Breast epithelium (tissue), 4 donors: Measurements from ENCODE around the gene TP63. TPM values are rescaled to one million over a fixed set of nuclear protein-coding genes. Genes with fewer than 3 reads are reported as not detected.
A peak's percentile ranks its signal among the peaks of the same experiment; 100 is the strongest.

Source experiments
- DNase-seq, 2 donors: peaks; one replicate each; pipeline ENCODE4 v3.0.0-alpha.2; 2019; ENCODE audit warnings: low spot score in 2 of 2
- H3K27ac ChIP-seq, 2 donors: fragments of 200-600 bp; sonication (generic) in 1 of 2; one replicate each; pipeline ENCODE4 v1.5.1; 2016 to 2019; ENCODE audit warnings: mild to moderate bottlenecking in 1 of 2
- H3K27me3 ChIP-seq, 2 donors: fragments of 200-600 bp; sonication (generic) in 1 of 2; one replicate each; pipeline versions ENCODE4 v1.5.1 to v1.6.0; 2017 to 2019; ENCODE audit warnings: control low read depth in 1 of 2, mild to moderate bottlenecking in 1 of 2
- H3K36me3 ChIP-seq: fragments of 200-600 bp; one replicate; pipeline ENCODE4 v1.5.1; 2019
- H3K4me1 ChIP-seq, 2 donors: fragments of 200-600 bp; sonication (generic); one replicate each; pipeline ENCODE4 v1.5.1; 2016 to 2019; ENCODE audit warnings: control low read depth in 1 of 2
- H3K4me3 ChIP-seq, 3 donors: fragments of 200-600 bp; sonication (generic); 1 replicate in 2 of 3; 2 replicates in 1 of 3; pipeline ENCODE4 v1.5.1; 2016 to 2019; ENCODE audit warnings: mild to moderate bottlenecking in 3 of 3, moderate library complexity in 2 of 3
- H3K9me3 ChIP-seq, 2 donors: fragments of 200-600 bp; sonication (generic) in 1 of 2; one replicate each; pipeline ENCODE4 v1.5.1; 2016 to 2019; ENCODE audit warnings: control low read depth in 1 of 2
- POLR2A ChIP-seq: fragments of 450-650 bp; IDR thresholded peaks from one replicate; pipeline ENCODE4 v1.6.1; 2016; ENCODE audit warnings: antibody characterized with exemption, mild to moderate bottlenecking, moderate library complexity
- POLR2AphosphoS5 ChIP-seq, 3 donors: sonication (generic); formaldehyde crosslinking; IDR thresholded peaks; one replicate each; pipeline ENCODE4 v1.6.1; 2017; ENCODE audit warnings: antibody characterized with exemption in 3 of 3
- intact Hi-C: fragments of 100-400 bp; cut with DNase I; formaldehyde crosslinking; loops from one replicate; pipeline ENCODE4 v1.15.1; 2023; ENCODE audit warnings: low total_unique reads
- total RNA-seq, 3 donors: library from RNA; depleted of rRNA; stranded (reverse); fragments of >200 nt; gene quantifications; one replicate each; pipeline ENCODE4 v1.1.0, GENCODE V29; 2016
- TF ChIP-seq, protein P1 (sequence below), 3 donors: fragments of 450-650 bp; IDR thresholded peaks; one replicate each; pipeline ENCODE4 v1.5.1; 2016 to 2017; ENCODE audit warnings: antibody characterized with exemption in 3 of 3, mild to moderate bottlenecking in 3 of 3, moderate library complexity in 3 of 3

Gene TP63
- total RNA-seq, 3 donors from 2014 or later: 0.96 to 47.7 (median 20.0) TPM

DNA sequence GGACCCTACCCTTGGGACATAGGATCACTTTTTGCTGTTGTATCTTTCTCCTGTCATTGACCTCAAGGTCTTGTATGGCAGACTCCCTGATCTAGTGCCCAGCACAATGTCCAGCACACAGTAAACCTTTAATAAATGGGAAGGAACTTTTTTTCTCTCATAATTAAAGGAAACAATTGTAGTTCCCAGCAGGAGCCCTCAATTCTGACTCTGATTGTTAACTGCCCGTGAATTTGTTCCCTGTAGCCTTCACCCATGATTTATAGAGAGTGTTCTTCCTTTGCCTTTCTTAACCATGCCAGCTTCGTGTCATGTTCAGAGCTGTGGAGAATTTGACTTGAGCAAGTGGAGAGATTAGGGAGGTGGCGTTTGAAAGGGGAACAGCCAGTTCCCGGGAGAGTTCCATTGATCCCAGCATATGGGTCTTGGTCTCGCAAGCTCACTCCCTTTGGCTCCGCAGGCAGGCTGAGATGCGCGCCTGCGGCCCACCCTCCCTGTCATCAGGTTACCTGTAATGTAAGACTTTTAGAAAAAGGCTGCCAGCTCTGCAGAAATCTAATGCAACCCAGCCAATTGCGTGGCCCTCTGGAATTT lies 182.6 kb downstream of the TP63 start:
- DNase-seq: no peak
- Histone ChIP-seq H3K27ac (no peak overlapping the region), H3K36me3 (no peaks in the 10 kb centered on the region), H3K4me3 (no peak overlapping the region), H3K27me3 (no peaks in the 10 kb centered on the region), H3K4me1 (no peaks in the 10 kb centered on the region), H3K9me3 (no peaks in the 10 kb centered on the region)
- TF ChIP-seq POLR2AphosphoS5 (IDR thresholded peaks at IDR 0.05) (no peak), POLR2A (no peak)
- TF ChIP-seq, protein P1, sequence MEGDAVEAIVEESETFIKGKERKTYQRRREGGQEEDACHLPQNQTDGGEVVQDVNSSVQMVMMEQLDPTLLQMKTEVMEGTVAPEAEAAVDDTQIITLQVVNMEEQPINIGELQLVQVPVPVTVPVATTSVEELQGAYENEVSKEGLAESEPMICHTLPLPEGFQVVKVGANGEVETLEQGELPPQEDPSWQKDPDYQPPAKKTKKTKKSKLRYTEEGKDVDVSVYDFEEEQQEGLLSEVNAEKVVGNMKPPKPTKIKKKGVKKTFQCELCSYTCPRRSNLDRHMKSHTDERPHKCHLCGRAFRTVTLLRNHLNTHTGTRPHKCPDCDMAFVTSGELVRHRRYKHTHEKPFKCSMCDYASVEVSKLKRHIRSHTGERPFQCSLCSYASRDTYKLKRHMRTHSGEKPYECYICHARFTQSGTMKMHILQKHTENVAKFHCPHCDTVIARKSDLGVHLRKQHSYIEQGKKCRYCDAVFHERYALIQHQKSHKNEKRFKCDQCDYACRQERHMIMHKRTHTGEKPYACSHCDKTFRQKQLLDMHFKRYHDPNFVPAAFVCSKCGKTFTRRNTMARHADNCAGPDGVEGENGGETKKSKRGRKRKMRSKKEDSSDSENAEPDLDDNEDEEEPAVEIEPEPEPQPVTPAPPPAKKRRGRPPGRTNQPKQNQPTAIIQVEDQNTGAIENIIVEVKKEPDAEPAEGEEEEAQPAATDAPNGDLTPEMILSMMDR (IDR thresholded peaks at IDR 0.05): no peak
- intact Hi-C loops: no loop called here

DNA sequence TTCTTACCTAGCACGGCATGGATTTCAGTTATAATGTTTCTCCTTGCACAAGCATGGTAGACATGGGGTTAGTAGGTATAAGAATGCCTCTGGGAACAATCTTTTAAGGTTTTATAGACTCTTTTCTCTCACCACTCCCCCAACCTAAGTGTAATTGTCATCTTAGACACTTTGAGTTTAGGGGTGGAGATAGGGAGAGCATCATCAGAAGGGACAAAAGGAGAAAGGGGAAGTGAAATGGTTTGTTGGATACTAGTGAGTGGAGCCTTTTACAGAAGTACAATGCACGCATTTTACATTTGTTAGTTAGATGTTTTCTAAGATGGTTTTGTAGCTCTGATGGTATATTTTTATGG lies 189.2 kb downstream of the TP63 start:
- H3K36me3 ChIP-seq: no peaks in the 10 kb centered on the region
- no peak for TF ChIP-seq POLR2AphosphoS5 (IDR thresholded peaks at IDR 0.05)
- no peak for TF ChIP-seq POLR2A
- TF ChIP-seq, protein P1 (IDR thresholded peaks at IDR 0.05): no peak
- H3K27me3 ChIP-seq: no peaks in the 10 kb centered on the region

DNA sequence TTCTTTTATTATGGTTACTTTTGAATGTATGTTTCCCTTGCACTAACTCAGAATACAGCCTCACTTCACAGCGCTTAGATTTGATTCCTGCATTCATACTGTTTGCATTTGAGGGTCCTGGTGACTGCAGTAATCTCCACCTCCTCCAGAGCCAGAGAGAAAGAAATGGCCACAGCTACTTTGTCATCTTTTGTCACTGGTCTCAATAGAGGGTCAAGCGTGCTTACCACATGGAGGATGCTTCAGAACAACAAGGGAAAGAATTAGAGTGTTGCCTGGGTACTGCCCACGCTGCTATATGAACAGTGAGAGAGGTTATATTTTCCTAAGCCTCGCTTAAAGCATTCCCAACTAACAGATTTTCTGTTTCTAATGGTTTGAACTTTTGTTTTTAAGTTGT lies 190.1 kb downstream of the TP63 start:
- H3K9me3 ChIP-seq: no peaks in the 10 kb centered on the region
- H3K4me3 ChIP-seq: no peak overlapping the region
- no peak for DNase-seq
- H3K27me3 ChIP-seq: no peaks in the 10 kb centered on the region
- TF ChIP-seq, protein P1 (IDR thresholded peaks at IDR 0.05): no peak
- TF ChIP-seq POLR2AphosphoS5 (IDR thresholded peaks at IDR 0.05) (no peak), POLR2A (no peak)
- H3K27ac ChIP-seq: no peak overlapping the region
- intact Hi-C loops: no loop called here
- H3K4me1 ChIP-seq: no peaks in the 10 kb centered on the region
- no peaks in the 10 kb centered on the region for H3K36me3 ChIP-seq

More for the DNA sequence above, 189.2 kb downstream of the TP63 start:
- intact Hi-C loops: no loop called here
- H3K4me3 ChIP-seq: no peak overlapping the region
- no peak overlapping the region for H3K27ac ChIP-seq
- H3K9me3 ChIP-seq: no peaks in the 10 kb centered on the region
- no peak for DNase-seq
- no peaks in the 10 kb centered on the region for H3K4me1 ChIP-seq

DNA sequence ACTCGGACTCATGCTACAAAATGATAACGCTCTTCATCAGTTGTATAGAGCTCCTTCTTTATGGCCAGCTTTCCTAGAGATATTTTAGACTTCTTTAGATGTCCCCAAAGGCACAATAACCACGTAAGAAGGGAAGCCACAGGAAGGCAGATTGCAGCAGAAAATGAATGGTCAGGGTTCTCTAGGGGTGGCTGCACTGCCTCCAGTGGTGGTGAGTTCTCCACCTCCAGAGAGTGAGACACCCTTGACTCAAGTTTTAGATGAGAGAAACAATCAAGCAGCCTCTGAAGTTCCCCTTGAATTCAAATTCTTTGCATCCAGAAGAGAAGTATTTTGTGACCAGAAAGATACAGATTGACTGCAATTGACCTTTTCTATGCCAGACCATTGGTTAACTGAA lies 191.5 kb downstream of the TP63 start:
- no peaks in the 10 kb centered on the region for H3K4me1 ChIP-seq
- H3K36me3 ChIP-seq: no peaks in the 10 kb centered on the region
- H3K27me3 ChIP-seq: no peaks in the 10 kb centered on the region
- H3K4me3 ChIP-seq: no peak overlapping the region
- TF ChIP-seq POLR2AphosphoS5 (IDR thresholded peaks at IDR 0.05) (no peak), POLR2A (no peak)
- TF ChIP-seq, protein P1 (IDR thresholded peaks at IDR 0.05): no peak
- DNase-seq: no peak
- H3K27ac ChIP-seq: peak overlapping the region; percentile 70 to 81
- intact Hi-C loops: no loop called here
- H3K9me3 ChIP-seq: no peaks in the 10 kb centered on the region

DNA sequence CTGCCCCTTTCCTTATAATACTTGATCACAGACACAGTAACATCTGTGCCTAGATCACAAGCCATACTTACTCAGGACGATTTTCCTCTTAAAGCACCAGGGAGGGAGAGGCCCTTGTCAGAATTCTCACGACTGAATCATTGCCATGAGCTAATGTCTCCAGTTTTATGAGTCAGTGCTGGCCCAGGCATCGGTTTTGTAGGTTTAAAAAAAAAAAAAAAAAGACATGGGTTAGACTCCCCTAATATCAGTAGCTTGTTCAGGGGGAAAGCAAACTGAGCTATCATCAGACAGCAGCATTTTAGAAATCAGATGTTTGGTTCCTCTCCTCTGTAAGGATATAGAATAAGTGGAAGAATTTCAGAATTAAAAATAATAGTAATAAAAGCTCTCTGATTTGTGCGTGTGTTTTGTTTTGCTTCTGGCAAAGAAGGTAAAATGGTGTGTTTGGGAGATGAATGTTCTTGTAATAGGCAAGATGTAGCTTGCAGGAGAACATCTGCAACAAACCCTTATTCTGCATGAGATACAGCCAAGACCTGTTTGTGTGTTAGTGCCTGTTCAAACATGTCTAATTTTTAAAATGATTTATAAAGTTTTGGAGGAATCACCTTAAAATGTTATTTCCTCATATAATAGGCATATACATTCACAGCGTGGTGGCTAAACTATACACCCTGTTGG lies 193.6 kb downstream of the TP63 start:
- no peak overlapping the region for H3K4me3 ChIP-seq
- H3K4me1 ChIP-seq: no peaks in the 10 kb centered on the region
- DNase-seq: no peak
- no peaks in the 10 kb centered on the region for H3K36me3 ChIP-seq
- intact Hi-C loops: no loop called here
- no peaks in the 10 kb centered on the region for H3K9me3 ChIP-seq
- no peaks in the 10 kb centered on the region for H3K27me3 ChIP-seq
- no peak for TF ChIP-seq POLR2A
- TF ChIP-seq, protein P1 (IDR thresholded peaks at IDR 0.05): no peak
- H3K27ac ChIP-seq: peak overlapping the region; percentile 70 to 81
